ENCODE data around the gene SREK1IP1. TPM values are rescaled to one million over a fixed set of nuclear protein-coding genes. Genes with fewer than 3 reads are reported as not detected.

SREK1IP1 gene
- total RNA-seq, 1 experiment from 2014 or later = 3.0 TPM

DNA sequence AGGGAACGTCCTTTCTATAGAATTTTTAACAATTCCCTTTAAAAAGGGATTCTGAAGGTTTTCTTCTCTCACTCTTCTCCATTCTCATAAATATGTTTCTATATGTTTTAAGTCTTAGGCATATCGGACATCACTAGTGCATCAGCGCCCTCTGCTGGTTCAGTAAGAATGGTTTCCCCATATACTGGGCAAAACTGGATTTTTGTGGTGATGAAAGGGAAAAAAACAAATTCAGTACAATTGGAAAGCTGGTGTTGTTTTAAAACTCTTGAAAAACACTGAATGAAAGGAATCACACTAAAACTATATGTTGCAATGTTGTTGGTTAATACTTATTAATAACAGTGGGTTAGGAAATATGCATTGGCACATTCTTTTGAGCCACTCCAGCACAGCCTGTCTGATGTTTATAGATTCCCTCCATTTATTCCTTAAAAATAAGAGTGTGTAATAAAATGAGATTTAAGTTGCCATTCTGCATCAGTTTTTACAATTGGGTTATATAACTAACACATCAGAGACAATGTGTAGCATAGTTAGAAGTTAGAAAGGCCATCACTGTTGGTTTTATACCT lies 16.0 kb upstream of the SREK1IP1 start:
- no peak overlapping the region for H2AFZ ChIP-seq (ENCODE audit: low read length)
- H3K9ac ChIP-seq (ENCODE audit: low read length) = no peak overlapping the region
- H3K27ac ChIP-seq (ENCODE audit: low read length) = no peak overlapping the region
- intact Hi-C loops (cut with micrococcal nuclease) = loop anchor here (1.0 to 5.0 kb wide), 3 partner anchors 82 to 555 kb away; no protein-coding TSS in a partner anchor
- H3K4me2 ChIP-seq (ENCODE audit: low read length) = no peak overlapping the region
- no TSS peak for BruUV-seq (replicated peaks)
- peaks cover 2% of the 10 kb centered on the region; the same call in 1 of the 2 replicates for H3K36me3 ChIP-seq (ENCODE audit: low read depth, low read length)
- ChIA-PET POLR2A (ENCODE audit: unreplicated experiment) (no interaction called here), CTCF (no interaction called here)
- ATAC-seq (peak; percentile 58; the same call in 1 of the 2 replicates), DNase-seq (peak; percentile 75)
- H3K4me3 ChIP-seq (ENCODE audit: low read length) = no peak overlapping the region
- no peaks in the 10 kb centered on the region for H3K9me2 ChIP-seq (replicated peaks; ENCODE audit: low read length)
- H4K20me1 ChIP-seq (ENCODE audit: low read length) = no peaks in the 10 kb centered on the region
- TF ChIP-seq, protein P1, sequence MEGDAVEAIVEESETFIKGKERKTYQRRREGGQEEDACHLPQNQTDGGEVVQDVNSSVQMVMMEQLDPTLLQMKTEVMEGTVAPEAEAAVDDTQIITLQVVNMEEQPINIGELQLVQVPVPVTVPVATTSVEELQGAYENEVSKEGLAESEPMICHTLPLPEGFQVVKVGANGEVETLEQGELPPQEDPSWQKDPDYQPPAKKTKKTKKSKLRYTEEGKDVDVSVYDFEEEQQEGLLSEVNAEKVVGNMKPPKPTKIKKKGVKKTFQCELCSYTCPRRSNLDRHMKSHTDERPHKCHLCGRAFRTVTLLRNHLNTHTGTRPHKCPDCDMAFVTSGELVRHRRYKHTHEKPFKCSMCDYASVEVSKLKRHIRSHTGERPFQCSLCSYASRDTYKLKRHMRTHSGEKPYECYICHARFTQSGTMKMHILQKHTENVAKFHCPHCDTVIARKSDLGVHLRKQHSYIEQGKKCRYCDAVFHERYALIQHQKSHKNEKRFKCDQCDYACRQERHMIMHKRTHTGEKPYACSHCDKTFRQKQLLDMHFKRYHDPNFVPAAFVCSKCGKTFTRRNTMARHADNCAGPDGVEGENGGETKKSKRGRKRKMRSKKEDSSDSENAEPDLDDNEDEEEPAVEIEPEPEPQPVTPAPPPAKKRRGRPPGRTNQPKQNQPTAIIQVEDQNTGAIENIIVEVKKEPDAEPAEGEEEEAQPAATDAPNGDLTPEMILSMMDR (conservative IDR thresholded peaks at IDR 0.05; ENCODE audit: low read depth, low read length) = peak; percentile 79
- TF ChIP-seq EZH2phosphoT487 (IDR thresholded peaks at IDR 0.05; ENCODE audit: borderline replicate concordance, low read length) = no peak
- no peaks in the 10 kb centered on the region for H3K4me1 ChIP-seq (ENCODE audit: insufficient read depth, low read length)
- H3F3A ChIP-seq (ENCODE audit: low read length, unreplicated experiment) = no peaks in the 10 kb centered on the region
- no peaks in the 10 kb centered on the region for H3K27me3 ChIP-seq (ENCODE audit: low read length)
- H3K9me3 ChIP-seq (ENCODE audit: low read length) = no peaks in the 10 kb centered on the region
- H3K79me2 ChIP-seq (ENCODE audit: low read length) = no peaks in the 10 kb centered on the region

DNA sequence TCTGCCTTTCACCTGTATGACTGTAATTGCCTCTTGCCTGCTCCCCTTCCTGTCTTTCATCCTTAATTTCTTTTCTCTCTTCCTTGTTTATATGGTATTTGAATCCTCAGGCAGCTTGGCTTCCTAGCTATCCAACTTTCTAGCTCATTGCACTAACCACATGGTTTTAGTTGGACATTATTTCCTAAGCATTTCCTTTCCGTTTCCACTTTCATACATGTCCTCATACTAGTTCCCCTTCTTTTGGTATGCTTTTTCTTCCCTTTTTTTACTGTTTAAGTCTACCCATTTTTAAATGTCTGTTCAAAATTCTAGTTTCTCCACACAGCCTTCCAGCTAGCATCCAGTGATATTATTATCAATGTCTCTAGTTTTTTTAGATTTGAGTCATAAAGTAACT lies 6.8 kb upstream of the SREK1IP1 start:
- H3K27ac ChIP-seq (ENCODE audit: low read length) = no peak overlapping the region
- ATAC-seq = no peak
- H3K27me3 ChIP-seq (ENCODE audit: low read length) = no peaks in the 10 kb centered on the region
- no peak overlapping the region for H3K9ac ChIP-seq (ENCODE audit: low read length)
- no peak overlapping the region for H3K4me3 ChIP-seq (ENCODE audit: low read length)
- POLR2A ChIA-PET (ENCODE audit: unreplicated experiment) = no interaction called here
- no peak for DNase-seq
- H3K36me3 ChIP-seq (ENCODE audit: low read depth, low read length) = no peaks in the 10 kb centered on the region
- CTCF ChIA-PET = no interaction called here
- intact Hi-C loops (cut with micrococcal nuclease) = no loop called here
- TF ChIP-seq EZH2 (IDR thresholded peaks at IDR 0.05; ENCODE audit: low read length, unreplicated experiment) (no peak), EZH2phosphoT487 (IDR thresholded peaks at IDR 0.05; ENCODE audit: borderline replicate concordance, low read length) (no peak)
- TF ChIP-seq, protein P1 (conservative IDR thresholded peaks at IDR 0.05; ENCODE audit: low read depth, low read length) = no peak
- no peak overlapping the region for H3K4me2 ChIP-seq (ENCODE audit: low read length)
- H4K20me1 ChIP-seq (ENCODE audit: low read length) = no peaks in the 10 kb centered on the region
- no peaks in the 10 kb centered on the region for H3K9me3 ChIP-seq (ENCODE audit: low read length)
- H3K9me2 ChIP-seq (replicated peaks; ENCODE audit: low read length) = no peaks in the 10 kb centered on the region
- H3F3A ChIP-seq (ENCODE audit: low read length, unreplicated experiment) = no peaks in the 10 kb centered on the region
- BruUV-seq (replicated peaks) = no TSS peak
- no peak overlapping the region for H2AFZ ChIP-seq (ENCODE audit: low read length)
- peaks cover 31% of the 10 kb centered on the region for H3K79me2 ChIP-seq (ENCODE audit: low read length)
- peaks cover 15% of the 10 kb centered on the region for H3K4me1 ChIP-seq (ENCODE audit: insufficient read depth, low read length)

DNA sequence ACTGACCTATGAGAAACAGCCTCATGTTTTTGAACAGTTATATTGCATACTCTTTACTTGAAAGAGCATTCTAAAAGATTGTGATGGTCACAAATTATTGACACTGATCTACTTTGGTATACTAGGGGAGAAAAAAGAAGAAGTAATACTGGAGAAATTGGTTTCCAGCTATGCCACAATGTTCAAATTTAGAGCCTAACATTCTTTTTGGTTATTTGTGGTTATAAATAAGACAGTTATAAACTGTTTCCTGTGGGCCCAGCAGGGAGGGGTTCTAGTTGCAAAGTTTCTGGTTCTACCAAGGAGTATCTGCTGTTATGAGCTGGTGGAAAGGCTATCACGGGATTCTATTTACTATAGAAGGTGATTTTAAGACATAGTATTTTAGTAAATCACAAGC lies 5.0 kb upstream of the SREK1IP1 start:
- ATAC-seq = no peak
- POLR2A ChIA-PET (ENCODE audit: unreplicated experiment) = no interaction called here
- H3K4me2 ChIP-seq (ENCODE audit: low read length) = no peak overlapping the region
- H3K79me2 ChIP-seq (ENCODE audit: low read length) = peaks cover 47% of the 10 kb centered on the region
- H3F3A ChIP-seq (ENCODE audit: low read length, unreplicated experiment) = no peaks in the 10 kb centered on the region
- intact Hi-C loops (cut with micrococcal nuclease) = no loop called here
- TF ChIP-seq, protein P1 (conservative IDR thresholded peaks at IDR 0.05; ENCODE audit: low read depth, low read length) = no peak
- TF ChIP-seq EZH2 (IDR thresholded peaks at IDR 0.05; ENCODE audit: low read length, unreplicated experiment) (no peak), EZH2phosphoT487 (IDR thresholded peaks at IDR 0.05; ENCODE audit: borderline replicate concordance, low read length) (no peak)
- H3K9me3 ChIP-seq (ENCODE audit: low read length) = no peaks in the 10 kb centered on the region
- H4K20me1 ChIP-seq (ENCODE audit: low read length) = no peaks in the 10 kb centered on the region
- no peak for DNase-seq
- no peak overlapping the region for H3K27ac ChIP-seq (ENCODE audit: low read length)
- no peak overlapping the region for H2AFZ ChIP-seq (ENCODE audit: low read length)
- CTCF ChIA-PET = no interaction called here
- H3K36me3 ChIP-seq (ENCODE audit: low read depth, low read length) = no peaks in the 10 kb centered on the region
- H3K4me3 ChIP-seq (ENCODE audit: low read length) = no peak overlapping the region
- H3K9ac ChIP-seq (ENCODE audit: low read length) = no peak overlapping the region
- H3K9me2 ChIP-seq (replicated peaks; ENCODE audit: low read length) = no peaks in the 10 kb centered on the region
- no peaks in the 10 kb centered on the region for H3K27me3 ChIP-seq (ENCODE audit: low read length)
- no TSS peak for BruUV-seq (replicated peaks)
- peaks cover 22% of the 10 kb centered on the region for H3K4me1 ChIP-seq (ENCODE audit: insufficient read depth, low read length)
